Smooth muscle cell (in vitro differentiated cells): Measurements from ENCODE around the gene BNC2. TPM values are rescaled to one million over a fixed set of nuclear protein-coding genes. Genes with fewer than 3 reads are reported as not detected.

Experiments used
- DNase-seq: peaks from one replicate; lab custom pipeline; 2025; ENCODE audit not compliant: unreplicated experiment; lab: John Stamatoyannopoulos, UW
- H2AFZ ChIP-seq: fragments of 200-600 bp; sonication (generic); 2 replicates; pipeline ENCODE4 v1.6.0; 2016; ENCODE audit warnings: antibody characterized with exemption, low read depth, mild to moderate bottlenecking
- H3F3A ChIP-seq: fragments of 200-600 bp; sonication (generic); 2 replicates; pipeline ENCODE4 v1.6.0; 2017; ENCODE audit warnings: antibody characterized with exemption, low read depth
- H3K27ac ChIP-seq: fragments of 200-600 bp; sonication (generic); 2 replicates; pipeline ENCODE4 v1.5.1; 2016; ENCODE audit warnings: low read depth, mild to moderate bottlenecking
- H3K27me3 ChIP-seq: fragments of 200-600 bp; sonication (generic); 2 replicates; pipeline ENCODE4 v1.6.1; 2016; ENCODE audit warnings: low read depth, mild to moderate bottlenecking
- H3K36me3 ChIP-seq: fragments of 200-600 bp; sonication (generic); 2 replicates; pipeline ENCODE4 v1.5.1; 2016; ENCODE audit warnings: low read depth
- H3K4me1 ChIP-seq: fragments of 200-600 bp; sonication (generic); 2 replicates; pipeline ENCODE4 v1.5.1; 2016; ENCODE audit warnings: low read depth
- H3K4me2 ChIP-seq: fragments of 200-600 bp; sonication (generic); 2 replicates; pipeline ENCODE4 v1.6.0; 2016; ENCODE audit warnings: mild to moderate bottlenecking
- H3K4me3 ChIP-seq: fragments of 200-600 bp; sonication (generic); 2 replicates; pipeline ENCODE4 v1.5.1; 2016; ENCODE audit warnings: mild to moderate bottlenecking
- H3K79me2 ChIP-seq: fragments of 200-600 bp; sonication (generic); 2 replicates; pipeline ENCODE4 v1.6.0; 2016; ENCODE audit warnings: low read depth, mild to moderate bottlenecking
- H3K9ac ChIP-seq: fragments of 200-600 bp; sonication (generic); 2 replicates; pipeline ENCODE4 v1.6.0; 2016; ENCODE audit warnings: low read depth
- H3K9me3 ChIP-seq: fragments of 200-600 bp; sonication (generic); replicated peaks from 2 replicates; pipeline ENCODE4 v1.5.1; 2016; ENCODE audit warnings: low read depth
- H4K20me1 ChIP-seq: fragments of 200-600 bp; sonication (generic); 2 replicates; pipeline ENCODE4 v1.6.0; 2016; ENCODE audit warnings: low read depth
- CTCF ChIP-seq: fragments of 200-600 bp; sonication (generic); IDR thresholded peaks from 2 replicates; pipeline ENCODE4 v1.5.1; 2017; ENCODE audit warnings: borderline replicate concordance, mild to moderate bottlenecking, antibody characterized with exemption; ENCODE audit not compliant: insufficient read depth, poor library complexity, severe bottlenecking
- WGBS: methylation state at CpG from one replicate; pipeline ENCODE4 v1.1.7; 2016; ENCODE audit warnings: low lambda C conversion rate; 5-methylcytosine and 5-hydroxymethylcytosine counted together
- polyA plus RNA-seq: library from polyadenylated mRNA; unstranded; fragments of >200 nt; fragmentation: Nextera tagmentation; extraction: Ambion mirVana; gene quantifications from 2 replicates; pipeline ENCODE4 v1.2.1, GENCODE V29; 2016
- total RNA-seq: library from RNA; depleted of rRNA; stranded (reverse); fragments of >200 nt; gene quantifications from 2 replicates; pipeline ENCODE4 v1.2.3, GENCODE V29; 2014

Gene BNC2
- total and polyA plus RNA-seq, 2 experiments from 2014 or later, result 11.6 to 13.5 TPM

GRCh38 chr9:16368237-16369087 lies 502.0 kb downstream of the BNC2 start:
- peak overlapping the region; percentile 80 for H3K27ac ChIP-seq
- peak overlapping the region; percentile 60 for H3K9ac ChIP-seq
- no peaks in the 10 kb centered on the region for H3K79me2 ChIP-seq
- H3K27me3 ChIP-seq, result no peaks in the 10 kb centered on the region
- H3K4me2 ChIP-seq, result peak overlapping the region; percentile 64
- no peak overlapping the region for H3K4me3 ChIP-seq
- no peaks in the 10 kb centered on the region for H3K36me3 ChIP-seq
- H3K4me1 ChIP-seq, result no peaks in the 10 kb centered on the region
- no peaks in the 10 kb centered on the region for H4K20me1 ChIP-seq
- WGBS, result 56% methylated on average over 8 of the region's 8 CpGs
- TF ChIP-seq CTCF, result no peak
- no peak overlapping the region for H2AFZ ChIP-seq
- H3F3A ChIP-seq, result peaks cover 3% of the 10 kb centered on the region
- H3K9me3 ChIP-seq, result no peaks in the 10 kb centered on the region
- DNase-seq, result no peak

GRCh38 chr9:16367605-16368231 lies 502.8 kb downstream of the BNC2 start:
- peak overlapping the region; percentile 80 for H3K27ac ChIP-seq
- WGBS, result 66% methylated on average over 9 of the region's 9 CpGs

GRCh38 chr9:16364347-16364746 lies 506.1 kb downstream of the BNC2 start:
- Histone ChIP-seq H3K9ac (no peak overlapping the region), H3K4me1 (no peaks in the 10 kb centered on the region), H3K9me3 (no peaks in the 10 kb centered on the region), H3K4me3 (no peak overlapping the region), H3F3A (peaks cover 3% of the 10 kb centered on the region), H3K27ac (no peak overlapping the region), H3K36me3 (no peaks in the 10 kb centered on the region), H3K4me2 (no peak overlapping the region), H3K79me2 (no peaks in the 10 kb centered on the region), H2AFZ (no peak overlapping the region), H3K27me3 (no peaks in the 10 kb centered on the region), H4K20me1 (no peaks in the 10 kb centered on the region)
- WGBS, result 72% methylated on average over 8 of the region's 8 CpGs
- no peak for DNase-seq
- TF ChIP-seq CTCF, result no peak

More at GRCh38 chr9:16367605-16368231, 502.8 kb downstream of the BNC2 start:
- Histone ChIP-seq H3K4me3 (no peak overlapping the region), H3K27me3 (no peaks in the 10 kb centered on the region), H3K79me2 (no peaks in the 10 kb centered on the region), H4K20me1 (no peaks in the 10 kb centered on the region), H3K4me2 (peak overlapping the region; percentile 64), H3K9me3 (no peaks in the 10 kb centered on the region), H3K9ac (peak overlapping the region; percentile 60), H3F3A (peaks cover 3% of the 10 kb centered on the region), H3K36me3 (no peaks in the 10 kb centered on the region), H2AFZ (no peak overlapping the region), H3K4me1 (no peaks in the 10 kb centered on the region)
- TF ChIP-seq CTCF, result no peak
- DNase-seq, result no peak
